ENCODE results near the gene IRF2BPL. TPM values are rescaled to one million over a fixed set of nuclear protein-coding genes. Genes with fewer than 3 reads are reported as not detected.
A peak's percentile ranks its signal among the peaks of the same experiment; 100 is the strongest.

Gene IRF2BPL
- total RNA-seq, 2 experiments from 2014 or later, result 34.8 to 36.2 TPM

DNA sequence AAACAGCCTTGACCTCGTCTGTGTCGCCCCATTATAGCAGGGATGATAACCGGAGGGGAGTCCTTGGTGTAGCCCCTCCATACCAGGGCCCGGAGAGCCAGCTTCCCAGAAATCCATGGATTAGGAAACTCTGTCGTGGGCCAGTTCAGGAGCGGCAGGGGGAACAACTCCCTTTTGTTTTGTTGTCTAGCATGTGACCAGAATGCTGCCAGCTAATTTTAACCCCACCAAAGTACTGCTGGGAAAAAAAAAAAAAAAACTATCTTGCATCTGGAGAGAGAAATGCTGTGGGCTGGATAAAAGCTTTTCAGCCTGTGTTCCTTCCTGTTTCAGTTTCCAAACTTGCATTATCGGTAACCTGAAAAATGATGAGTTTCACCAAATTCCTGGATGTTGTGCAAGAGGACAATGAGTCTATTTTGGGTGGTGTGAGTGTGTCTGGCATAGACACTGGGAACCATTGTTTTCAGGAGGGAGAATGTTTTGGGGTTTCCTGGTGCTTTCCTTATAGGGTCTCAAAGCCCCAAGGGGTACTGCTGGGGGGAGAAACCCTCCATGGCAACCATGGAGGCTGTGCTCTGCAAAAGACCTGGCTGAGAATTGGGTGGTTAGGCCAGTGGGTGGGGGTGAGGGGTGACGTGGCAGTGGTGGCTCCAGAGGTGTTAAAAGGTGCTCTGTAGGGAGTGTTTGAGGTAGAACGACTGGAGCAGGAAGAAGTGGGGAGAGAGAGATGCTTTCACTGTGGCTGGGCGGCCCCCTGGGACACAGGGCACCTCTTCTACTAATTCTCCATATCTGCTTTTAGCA is 14.9 kb upstream of the IRF2BPL start:
- no peaks in the 10 kb centered on the region for H3K9me3 Mint-ChIP-seq

GRCh38 chr14:77041881-77042545 is 13.5 kb upstream of the IRF2BPL start:
- Mint-ChIP-seq H3K4me1 (peaks cover 90% of the 10 kb centered on the region), H3K27me3 (no peaks in the 10 kb centered on the region), H3K9me3 (no peaks in the 10 kb centered on the region), H3K4me3 (peak overlapping the region; percentile 37), H3K27ac (peak overlapping the region; percentile 98), H3K36me3 (no peaks in the 10 kb centered on the region)
- DNase-seq, result no peak

More for the DNA sequence above, 14.9 kb upstream of the IRF2BPL start:
- peak; percentile 73 for DNase-seq
- H3K36me3 Mint-ChIP-seq, result no peaks in the 10 kb centered on the region
- peak overlapping the region; percentile 30 for H3K4me3 Mint-ChIP-seq
- peaks cover 79% of the 10 kb centered on the region for H3K4me1 Mint-ChIP-seq
- no peaks in the 10 kb centered on the region for H3K27me3 Mint-ChIP-seq
- H3K27ac Mint-ChIP-seq, result peak overlapping the region; percentile 69

- H3K36me3 Mint-ChIP-seq, result peaks cover 3% of the 10 kb centered on the region
- H3K4me3 Mint-ChIP-seq, result peak overlapping the region; percentile 81
- H3K27me3 Mint-ChIP-seq, result no peaks in the 10 kb centered on the region
- H3K9me3 Mint-ChIP-seq, result no peaks in the 10 kb centered on the region
- peak; percentile 51 for DNase-seq
- H3K4me1 Mint-ChIP-seq, result peaks cover 91% of the 10 kb centered on the region
- peak overlapping the region; percentile 98 for H3K27ac Mint-ChIP-seq
Observed at GRCh38 chr14:77040741-77041653, 12.5 kb upstream of the IRF2BPL start.

GRCh38 chr14:77040059-77040740 is 11.7 kb upstream of the IRF2BPL start:
- DNase-seq, result peak; percentile 88
- Mint-ChIP-seq H3K27ac (peak overlapping the region; percentile 98), H3K4me3 (peak overlapping the region; percentile 81), H3K9me3 (no peaks in the 10 kb centered on the region), H3K27me3 (no peaks in the 10 kb centered on the region), H3K4me1 (peaks cover 89% of the 10 kb centered on the region), H3K36me3 (peaks cover 7% of the 10 kb centered on the region)

GRCh38 chr14:77039285-77040058 is 11.0 kb upstream of the IRF2BPL start:
- peaks cover 88% of the 10 kb centered on the region for H3K4me1 Mint-ChIP-seq
- DNase-seq, result no peak
- H3K4me3 Mint-ChIP-seq, result peak overlapping the region; percentile 81
- H3K9me3 Mint-ChIP-seq, result no peaks in the 10 kb centered on the region
- H3K36me3 Mint-ChIP-seq, result peaks cover 7% of the 10 kb centered on the region
- H3K27ac Mint-ChIP-seq, result peak overlapping the region; percentile 98
- no peaks in the 10 kb centered on the region for H3K27me3 Mint-ChIP-seq

GRCh38 chr14:77037938-77038568 is 9.5 kb upstream of the IRF2BPL start:
- peaks cover 79% of the 10 kb centered on the region for H3K4me1 Mint-ChIP-seq
- peaks cover 7% of the 10 kb centered on the region for H3K36me3 Mint-ChIP-seq
- no peaks in the 10 kb centered on the region for H3K27me3 Mint-ChIP-seq
- H3K9me3 Mint-ChIP-seq, result no peaks in the 10 kb centered on the region
- peak overlapping the region; percentile 98 for H3K27ac Mint-ChIP-seq
- peak overlapping the region; percentile 79 for H3K4me3 Mint-ChIP-seq
- DNase-seq, result peak; percentile 60

DNA sequence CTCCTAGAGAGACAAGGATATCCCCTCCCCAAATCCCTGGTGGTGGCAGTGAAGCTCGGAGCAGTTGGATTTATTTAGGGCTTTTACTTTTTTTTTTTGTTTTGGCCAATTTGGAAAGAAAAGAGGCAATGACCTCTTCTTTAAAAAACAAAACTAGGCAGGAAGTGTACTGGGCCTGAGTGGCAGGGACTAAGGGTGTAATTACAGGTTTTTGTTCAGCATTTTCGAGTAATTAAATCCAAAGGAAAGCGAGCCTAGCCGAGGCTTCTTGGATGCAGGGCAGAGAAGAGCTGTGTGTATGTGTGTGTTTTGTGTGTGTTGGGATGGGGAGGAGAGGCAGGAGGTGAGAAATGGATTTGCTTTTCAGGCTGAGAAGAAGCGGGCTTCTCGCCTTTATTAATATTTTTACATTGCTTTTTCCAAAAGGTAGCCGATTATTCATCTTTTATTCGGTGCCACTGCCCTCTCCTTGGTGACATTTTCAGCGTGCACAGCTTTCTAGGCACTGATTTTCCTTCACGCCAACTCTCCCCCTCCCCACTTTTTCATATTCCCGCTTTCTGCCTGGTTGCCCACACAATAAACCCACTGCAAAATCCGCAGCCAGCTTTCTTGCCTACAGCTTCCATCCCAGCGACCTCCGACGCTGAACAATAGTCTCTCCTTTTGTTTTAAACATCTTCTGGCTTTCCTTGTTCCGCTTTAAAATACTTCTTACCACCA is 8.9 kb upstream of the IRF2BPL start:
- H3K27ac Mint-ChIP-seq, result peak overlapping the region; percentile 98
- no peaks in the 10 kb centered on the region for H3K27me3 Mint-ChIP-seq
- H3K4me1 Mint-ChIP-seq, result peaks cover 77% of the 10 kb centered on the region

DNA sequence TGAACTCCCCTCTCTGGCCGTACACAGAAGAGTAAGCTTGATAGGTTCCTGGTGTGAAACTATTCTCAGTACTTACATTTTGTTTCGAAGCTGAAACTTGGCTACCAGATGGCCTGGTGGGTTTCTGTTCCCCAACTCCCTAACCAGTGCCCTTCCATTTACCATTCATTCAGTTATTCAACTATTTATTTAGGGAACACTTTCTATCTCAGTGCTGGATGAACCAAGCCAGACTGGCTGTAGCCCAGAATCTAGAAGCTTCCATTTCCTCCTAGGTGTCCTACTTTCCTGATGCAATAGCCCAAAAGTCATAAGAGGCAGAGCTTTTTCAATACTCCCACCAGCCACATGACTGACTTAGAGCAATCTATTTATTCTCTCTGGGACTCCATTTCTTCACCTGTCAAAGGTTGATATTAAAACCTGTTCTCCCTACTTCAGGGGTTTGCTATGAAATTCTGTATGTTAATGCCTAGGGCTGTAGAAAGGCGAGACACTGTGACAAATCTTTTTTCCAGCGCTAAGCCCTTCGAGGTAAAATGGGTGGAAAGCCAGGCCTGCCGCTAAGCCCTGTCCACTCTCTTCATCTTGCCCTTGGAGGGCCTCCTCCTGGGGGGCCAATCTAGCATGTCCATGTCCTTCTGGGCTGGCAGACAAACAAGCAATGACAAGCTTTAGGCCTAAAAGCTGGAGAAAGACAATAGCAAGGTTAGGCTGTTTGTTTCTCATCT is 8.1 kb upstream of the IRF2BPL start:
- H3K9me3 Mint-ChIP-seq, result no peaks in the 10 kb centered on the region
- no peaks in the 10 kb centered on the region for H3K27me3 Mint-ChIP-seq
- DNase-seq, result no peak
- peak overlapping the region; percentile 98 for H3K27ac Mint-ChIP-seq
- peaks cover 7% of the 10 kb centered on the region for H3K36me3 Mint-ChIP-seq
- H3K4me3 Mint-ChIP-seq, result peak overlapping the region; percentile 79
- peaks cover 77% of the 10 kb centered on the region for H3K4me1 Mint-ChIP-seq

More for the DNA sequence above, 8.9 kb upstream of the IRF2BPL start:
- peak overlapping the region; percentile 79 for H3K4me3 Mint-ChIP-seq
- no peaks in the 10 kb centered on the region for H3K9me3 Mint-ChIP-seq
- peaks cover 7% of the 10 kb centered on the region for H3K36me3 Mint-ChIP-seq
- DNase-seq, result no peak

- Mint-ChIP-seq H3K27ac (peak overlapping the region; percentile 51), H3K4me3 (no peak overlapping the region), H3K36me3 (peaks cover 8% of the 10 kb centered on the region), H3K4me1 (peaks cover 70% of the 10 kb centered on the region), H3K27me3 (no peaks in the 10 kb centered on the region), H3K9me3 (no peaks in the 10 kb centered on the region)
- no peak for DNase-seq
Observed at GRCh38 chr14:77035267-77035666, 6.8 kb upstream of the IRF2BPL start.

DNA sequence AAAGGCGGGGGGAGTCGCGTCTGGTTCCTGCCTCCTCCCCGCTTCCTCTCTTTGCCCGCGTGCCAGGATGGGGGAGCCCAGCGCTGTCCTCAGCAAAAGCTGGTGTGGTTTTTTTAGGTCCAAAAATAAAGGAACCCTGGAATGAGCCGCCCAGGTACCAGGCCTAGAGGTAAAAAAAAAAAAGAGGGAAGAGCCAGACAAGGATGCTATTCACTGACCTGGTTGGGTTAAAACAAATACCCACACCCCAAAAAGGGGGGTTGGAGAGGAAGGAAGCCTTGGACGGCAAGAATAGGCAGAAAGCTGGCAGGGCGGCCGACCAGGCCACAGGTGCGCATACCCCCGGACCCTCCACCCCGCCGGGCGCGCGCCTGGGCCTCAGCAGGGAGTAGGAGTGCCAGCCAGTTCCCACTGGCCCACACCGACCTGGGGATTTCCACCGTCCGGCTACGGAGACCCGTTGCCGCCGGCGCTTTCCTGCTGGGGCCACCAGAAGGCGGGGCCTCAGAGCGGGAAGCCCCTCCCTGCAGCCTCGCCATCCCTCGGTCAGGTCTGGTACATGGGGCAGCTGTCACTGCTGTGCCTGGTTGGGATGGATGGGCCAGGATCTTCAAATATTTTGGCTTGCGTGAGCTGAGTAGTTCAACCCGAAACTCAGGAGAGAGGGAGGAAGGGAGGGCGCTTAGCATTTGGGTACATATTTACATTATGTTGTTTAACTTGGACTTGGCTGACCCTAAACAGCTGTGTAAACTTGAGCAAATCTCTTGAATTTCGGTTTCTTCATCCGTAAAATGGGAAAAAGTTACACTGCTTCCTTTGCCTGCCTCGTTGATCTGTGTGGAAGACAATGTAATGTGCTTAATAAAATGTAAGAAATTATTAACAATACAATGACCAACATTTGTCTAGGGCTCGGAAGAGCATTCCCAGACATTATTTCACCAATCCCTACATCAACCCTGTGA is 5.4 kb upstream of the IRF2BPL start:
- H3K27me3 Mint-ChIP-seq, result no peaks in the 10 kb centered on the region
- H3K4me3 Mint-ChIP-seq, result peak overlapping the region; percentile 91
- no peaks in the 10 kb centered on the region for H3K9me3 Mint-ChIP-seq
- H3K36me3 Mint-ChIP-seq, result peaks cover 10% of the 10 kb centered on the region
- peaks cover 67% of the 10 kb centered on the region for H3K4me1 Mint-ChIP-seq
- DNase-seq, result peak; percentile 89
- H3K27ac Mint-ChIP-seq, result peak overlapping the region; percentile 99

GRCh38 chr14:77032844-77033621 is 4.5 kb upstream of the IRF2BPL start:
- Mint-ChIP-seq H3K27ac (peak overlapping the region; percentile 99), H3K9me3 (no peaks in the 10 kb centered on the region), H3K4me3 (peak overlapping the region; percentile 91), H3K4me1 (peaks cover 61% of the 10 kb centered on the region), H3K36me3 (peaks cover 10% of the 10 kb centered on the region), H3K27me3 (no peaks in the 10 kb centered on the region)
- peak; percentile 77 for DNase-seq

Data from activated naive CD8-positive, alpha-beta T cell treated with anti-CD3 and anti-CD28 coated beads for 36 hours (primary cell).